GM12878 (cell line): ENCODE results near the gene GPT2. TPM values are rescaled to one million over a fixed set of nuclear protein-coding genes. Genes with fewer than 3 reads are reported as not detected.

Experiments used
- ATF3 ChIP-seq: IDR thresholded peaks from 2 replicates; pipeline ENCODE4 v1.6.1; 2011; ENCODE audit warnings: low read depth, mild to moderate bottlenecking, low read length, moderate library complexity, borderline replicate concordance; ENCODE audit errors: extremely low read depth
- ATF7 ChIP-seq: fragments of 450-650 bp; IDR thresholded peaks from 2 replicates; pipeline ENCODE4 v1.6.1; 2016; ENCODE audit warnings: low read depth, mild to moderate bottlenecking
- CBFB ChIP-seq: IDR thresholded peaks from 2 replicates; pipeline ENCODE4 v1.6.1; 2016; ENCODE audit warnings: antibody characterized with exemption, low read depth
- CHD1 ChIP-seq: IDR thresholded peaks from 2 replicates; pipeline ENCODE4 v1.6.1; 2012; ENCODE audit warnings: low read depth, low read length, improper control_type of control experiment
- CHD2 ChIP-seq: IDR thresholded peaks from 2 replicates; pipeline ENCODE4 v1.6.1; 2011; ENCODE audit warnings: low read depth, low read length, improper control_type of control experiment, borderline replicate concordance
- CHD4 ChIP-seq: fragments of 200-600 bp; sonication (generic); IDR thresholded peaks from 2 replicates; pipeline ENCODE4 v1.6.1; 2016; ENCODE audit warnings: mild to moderate bottlenecking
- EED ChIP-seq: sonication (generic); IDR thresholded peaks from 2 replicates; pipeline ENCODE4 v1.6.1; 2016; ENCODE audit warnings: antibody characterized with exemption, low read depth
- EGR1 ChIP-seq, 2 experiments: IDR thresholded peaks; 1 replicate in 1 of 2; 2 replicates in 1 of 2; pipeline ENCODE4 v1.6.1; 2011 to 2012; ENCODE audit warnings: low read depth in 2 of 2, low read length in 2 of 2, borderline replicate concordance in 1 of 2, mild to moderate bottlenecking in 1 of 2, moderate library complexity in 1 of 2
- ETV6 ChIP-seq, 2 experiments: fragments of 450-650 bp in 1 of 2; IDR thresholded peaks in 1 of 2; conservative IDR thresholded peaks in 1 of 2; 2 replicates each; pipeline ENCODE4 v1.6.1; 2014; ENCODE audit warnings: antibody characterized with exemption in 1 of 2, borderline replicate concordance in 1 of 2, low read depth in 1 of 2, mild to moderate bottlenecking in 1 of 2, moderate library complexity in 1 of 2
- FOS ChIP-seq: IDR thresholded peaks from 3 replicates; pipeline ENCODE4 v1.6.1; 2011; ENCODE audit warnings: borderline replicate concordance; ENCODE audit not compliant: insufficient read length; ENCODE audit errors: extremely low read depth
- IKZF1 ChIP-seq: fragments of 450-650 bp; conservative IDR thresholded peaks from 2 replicates; pipeline ENCODE4 v1.6.1; 2017; ENCODE audit warnings: antibody characterized with exemption, mild to moderate bottlenecking
- IKZF2 ChIP-seq, 2 experiments: fragments of 450-650 bp; IDR thresholded peaks; 2 replicates each; pipeline ENCODE4 v1.6.1; 2017; ENCODE audit warnings: mild to moderate bottlenecking in 2 of 2, moderate library complexity in 2 of 2
- IRF4 ChIP-seq: IDR thresholded peaks from 2 replicates; pipeline ENCODE4 v1.6.1; 2011; ENCODE audit warnings: low read depth, low read length
- MAX ChIP-seq: IDR thresholded peaks from 2 replicates; pipeline ENCODE4 v1.6.1; 2012; ENCODE audit warnings: low read depth, low read length, improper control_type of control experiment
- MEF2A ChIP-seq: IDR thresholded peaks from 2 replicates; pipeline ENCODE4 v1.6.1; 2011; ENCODE audit warnings: low read depth, mild to moderate bottlenecking, low read length, moderate library complexity; ENCODE audit not compliant: insufficient read depth
- MTA2 ChIP-seq: fragments of 450-650 bp; IDR thresholded peaks from 2 replicates; pipeline ENCODE4 v1.6.1; 2016; ENCODE audit warnings: low read depth, mild to moderate bottlenecking, moderate library complexity
- NFIC ChIP-seq: IDR thresholded peaks from 2 replicates; pipeline ENCODE4 v1.6.1; 2012; ENCODE audit warnings: low read depth, mild to moderate bottlenecking, inconsistent platforms, low read length, moderate library complexity
- POLR2A ChIP-seq: IDR thresholded peaks from 2 replicates; pipeline ENCODE4 v1.6.1; 2011; ENCODE audit warnings: low read depth, mild to moderate bottlenecking, low read length
- SIX5 ChIP-seq: IDR thresholded peaks from 2 replicates; pipeline ENCODE4 v1.6.1; 2011; ENCODE audit warnings: mild to moderate bottlenecking, low read depth, low read length, moderate library complexity; ENCODE audit not compliant: severe bottlenecking
- SMAD1 ChIP-seq: fragments of 450-650 bp; IDR thresholded peaks from 2 replicates; pipeline ENCODE4 v1.6.1; 2018; ENCODE audit warnings: mild to moderate bottlenecking, low read depth; ENCODE audit not compliant: partially characterized antibody
- SMAD5 ChIP-seq: IDR thresholded peaks from 2 replicates; pipeline ENCODE4 v1.6.1; 2016; ENCODE audit warnings: antibody characterized with exemption, low read depth
- TAF1 ChIP-seq: IDR thresholded peaks from 2 replicates; pipeline ENCODE4 v1.6.1; 2011; ENCODE audit warnings: mild to moderate bottlenecking, low read depth, low read length, borderline replicate concordance
- TARDBP ChIP-seq: IDR thresholded peaks from 2 replicates; pipeline ENCODE4 v1.6.1; 2016; ENCODE audit warnings: borderline replicate concordance
- YY1 ChIP-seq: IDR thresholded peaks from 2 replicates; pipeline ENCODE4 v1.6.1; 2011; ENCODE audit warnings: low read depth, mild to moderate bottlenecking, low read length
- ZSCAN29 ChIP-seq: fragments of 450-650 bp; IDR thresholded peaks from 2 replicates; pipeline ENCODE4 v1.6.1; 2017; ENCODE audit warnings: mild to moderate bottlenecking, moderate library complexity
- polyA plus RNA-seq, 11 experiments: library from polyadenylated mRNA; depleted of rRNA in 4 of 11; unstranded in 6 of 11; stranded (reverse) in 5 of 11; fragments of >200 nt; fragmentation: Nextera tagmentation in 4 of 11; fragmentation: Illumina TruSeq in 1 of 11; extraction: Ambion mirVana in 4 of 11; extraction: Trizol in 1 of 11; gene quantifications; 1 replicate in 1 of 11; 2 replicates in 10 of 11; pipeline versions ENCODE4 v1.2.1 to v1.2.3, GENCODE V29; 2011 to 2016; ENCODE audit warnings: inconsistent platforms in 2 of 11, missing spikeins in 2 of 11, low read depth in 1 of 11
- total RNA-seq, 4 experiments: library from RNA; depleted of rRNA in 3 of 4; stranded (reverse); fragments of >200 nt in 3 of 4; fragmentation: Illumina TruSeq in 1 of 4; extraction: Trizol in 1 of 4; gene quantifications; 2 replicates each; pipeline versions ENCODE4 v1.2.1 to v1.2.3, GENCODE V29; 2013 to 2021
- TF ChIP-seq, protein P1 (sequence below): fragments of 450-650 bp; IDR thresholded peaks from 2 replicates; pipeline ENCODE4 v1.6.1; 2014; ENCODE audit warnings: mild to moderate bottlenecking
- TF ChIP-seq, protein P2 (sequence below): IDR thresholded peaks from 2 replicates; pipeline ENCODE4 v1.6.1; 2012; ENCODE audit warnings: low read length, inconsistent platforms
- TF ChIP-seq, protein P3 (sequence below): fragments of 450-650 bp; IDR thresholded peaks from 2 replicates; pipeline ENCODE4 v1.6.1; 2017; ENCODE audit warnings: borderline replicate concordance

The GPT2 gene
- total and polyA plus RNA-seq, 10 of the 15 experiments (the other 5 are each of a cell fraction or from before 2014, with no cell fraction given): 0.45 to 9.9 (median 4.3) TPM

- TF ChIP-seq NFIC (no peak), SMAD1 (no peak), ATF3 (0 out of 2 replicates have a peak, but pooled peaks have one; percentile 25), TARDBP (peak; percentile 87), EGR1 (IDR thresholded peaks at IDR 0.05; ENCODE audit: borderline replicate concordance in 1 of 2, low read depth in 2 of 2, low read length in 2 of 2) (peak in 1 of 2 experiments; percentile 15; a peak in 1 of 3 replicates), CHD4 (no peak), CHD1 (no peak), ZSCAN29 (no peak), MAX (no peak), MTA2 (no peak), IKZF1 (peak; percentile 96), IKZF2 (IDR thresholded peaks at IDR 0.05) (0 out of 4 replicates have a peak, but pooled peaks of 1 of the 2 experiments have one; percentile 17), EED (no peak), YY1 (peak; percentile 55), IRF4 (no peak), SIX5 (peak; percentile 94), POLR2A (peak; percentile 82), CHD2 (no peak), ATF7 (no peak), ETV6 (conservative IDR thresholded peaks at IDR 0.05 in 1 of 2, IDR thresholded peaks at IDR 0.05 in 1 of 2; ENCODE audit: borderline replicate concordance in 1 of 2, low read depth in 1 of 2) (no peak), TAF1 (no peak), SMAD5 (no peak), FOS (no peak), MEF2A (no peak), CBFB (no peak)
- TF ChIP-seq, protein P1, sequence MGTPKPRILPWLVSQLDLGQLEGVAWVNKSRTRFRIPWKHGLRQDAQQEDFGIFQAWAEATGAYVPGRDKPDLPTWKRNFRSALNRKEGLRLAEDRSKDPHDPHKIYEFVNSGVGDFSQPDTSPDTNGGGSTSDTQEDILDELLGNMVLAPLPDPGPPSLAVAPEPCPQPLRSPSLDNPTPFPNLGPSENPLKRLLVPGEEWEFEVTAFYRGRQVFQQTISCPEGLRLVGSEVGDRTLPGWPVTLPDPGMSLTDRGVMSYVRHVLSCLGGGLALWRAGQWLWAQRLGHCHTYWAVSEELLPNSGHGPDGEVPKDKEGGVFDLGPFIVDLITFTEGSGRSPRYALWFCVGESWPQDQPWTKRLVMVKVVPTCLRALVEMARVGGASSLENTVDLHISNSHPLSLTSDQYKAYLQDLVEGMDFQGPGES: no peak
- TF ChIP-seq, protein P2, sequence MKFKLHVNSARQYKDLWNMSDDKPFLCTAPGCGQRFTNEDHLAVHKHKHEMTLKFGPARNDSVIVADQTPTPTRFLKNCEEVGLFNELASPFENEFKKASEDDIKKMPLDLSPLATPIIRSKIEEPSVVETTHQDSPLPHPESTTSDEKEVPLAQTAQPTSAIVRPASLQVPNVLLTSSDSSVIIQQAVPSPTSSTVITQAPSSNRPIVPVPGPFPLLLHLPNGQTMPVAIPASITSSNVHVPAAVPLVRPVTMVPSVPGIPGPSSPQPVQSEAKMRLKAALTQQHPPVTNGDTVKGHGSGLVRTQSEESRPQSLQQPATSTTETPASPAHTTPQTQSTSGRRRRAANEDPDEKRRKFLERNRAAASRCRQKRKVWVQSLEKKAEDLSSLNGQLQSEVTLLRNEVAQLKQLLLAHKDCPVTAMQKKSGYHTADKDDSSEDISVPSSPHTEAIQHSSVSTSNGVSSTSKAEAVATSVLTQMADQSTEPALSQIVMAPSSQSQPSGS: no peak
- TF ChIP-seq, protein P3, sequence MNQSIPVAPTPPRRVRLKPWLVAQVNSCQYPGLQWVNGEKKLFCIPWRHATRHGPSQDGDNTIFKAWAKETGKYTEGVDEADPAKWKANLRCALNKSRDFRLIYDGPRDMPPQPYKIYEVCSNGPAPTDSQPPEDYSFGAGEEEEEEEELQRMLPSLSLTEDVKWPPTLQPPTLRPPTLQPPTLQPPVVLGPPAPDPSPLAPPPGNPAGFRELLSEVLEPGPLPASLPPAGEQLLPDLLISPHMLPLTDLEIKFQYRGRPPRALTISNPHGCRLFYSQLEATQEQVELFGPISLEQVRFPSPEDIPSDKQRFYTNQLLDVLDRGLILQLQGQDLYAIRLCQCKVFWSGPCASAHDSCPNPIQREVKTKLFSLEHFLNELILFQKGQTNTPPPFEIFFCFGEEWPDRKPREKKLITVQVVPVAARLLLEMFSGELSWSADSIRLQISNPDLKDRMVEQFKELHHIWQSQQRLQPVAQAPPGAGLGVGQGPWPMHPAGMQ: no peak
These were observed at the start of gene GPT2 (continued) for GRCh38 chr16:46883690-46884512.
